Ovary (tissue), 3 donors: ENCODE results near the gene KRTAP20-1.

Experiments
- CTCF ChIP-seq, 3 donors: fragments of 450-650 bp in 2 of 3; fragments of 200-600 bp in 1 of 3; IDR thresholded peaks; one replicate each; pipeline versions ENCODE4 v1.5.1 to v1.8.0; 2016 to 2022; ENCODE audit warnings: antibody characterized with exemption in 3 of 3, mild to moderate bottlenecking in 1 of 3
- POLR2A ChIP-seq: fragments of 450-650 bp; IDR thresholded peaks from one replicate; pipeline ENCODE4 v1.6.1; 2017; ENCODE audit warnings: antibody characterized with exemption, mild to moderate bottlenecking, moderate library complexity
- donor health status: DM: no; HTN: no; CAD: no.

GRCh38 chr21:30580132-30580531, 36.1 kb upstream of the KRTAP20-1 start:
- TF ChIP-seq CTCF (IDR thresholded peaks at IDR 0.05), result no peak
- no peak for TF ChIP-seq POLR2A
